IPS-15b (cell line): ENCODE results near the gene RPP40.

Source experiments
- H3K27me3 ChIP-seq: one replicate; pipeline ENCODE4 v1.6.1; 2013; ENCODE audit warnings: low read length; ENCODE audit not compliant: control insufficient read depth, insufficient read depth
- H3K36me3 ChIP-seq: one replicate; pipeline ENCODE4 v1.6.1; 2013; ENCODE audit warnings: low read length; ENCODE audit not compliant: control insufficient read depth, insufficient read depth
- H3K4me1 ChIP-seq: one replicate; pipeline ENCODE4 v1.6.1; 2013; ENCODE audit warnings: mild to moderate bottlenecking, low read length; ENCODE audit not compliant: control insufficient read depth, insufficient read depth
- H3K4me3 ChIP-seq: one replicate; pipeline ENCODE4 v1.5.1; 2013; ENCODE audit warnings: low read depth, low read length
- H3K9ac ChIP-seq: one replicate; pipeline ENCODE4 v1.6.1; 2013; ENCODE audit warnings: low read depth, mild to moderate bottlenecking, low read length
- H3K9me3 ChIP-seq: one replicate; pipeline ENCODE4 v1.6.1; 2013; ENCODE audit warnings: mild to moderate bottlenecking, low read length; ENCODE audit not compliant: control insufficient read depth, insufficient read depth

Gene RPP40

DNA sequence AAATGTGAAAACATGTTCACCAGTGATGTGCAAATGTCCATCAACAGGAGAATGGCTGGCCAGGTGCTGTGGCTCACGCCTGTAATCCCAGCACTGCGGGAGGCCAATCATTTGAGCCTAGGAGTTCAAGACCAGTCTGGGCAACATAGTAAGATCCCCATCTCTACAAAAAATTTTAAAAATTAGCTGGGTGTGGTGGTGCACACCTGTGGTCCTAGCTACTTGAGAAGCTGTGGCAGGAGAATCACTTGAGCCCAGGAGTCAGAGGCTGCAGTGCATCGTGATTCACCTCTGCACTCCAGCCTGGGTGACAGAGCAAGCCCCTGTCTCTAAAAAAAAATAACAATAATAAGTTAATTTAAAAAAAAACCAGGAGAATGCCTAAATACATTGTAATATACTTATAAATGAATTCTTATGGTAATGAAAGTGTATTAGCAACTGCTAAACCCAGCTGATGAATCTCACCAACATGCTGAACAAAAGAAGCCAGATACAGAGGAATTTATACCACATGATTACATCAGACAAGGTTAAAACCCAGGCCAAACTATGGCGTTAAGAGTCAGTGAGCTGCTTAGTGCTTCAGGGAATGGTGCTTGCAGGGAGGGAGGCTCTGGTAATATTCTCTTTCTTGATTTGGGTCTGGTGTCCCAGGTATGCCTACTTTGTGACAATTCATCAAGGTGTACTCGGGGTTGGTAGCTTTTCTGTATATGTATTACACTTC, 36.4 kb downstream of the RPP40 start:
- no peaks in the 10 kb centered on the region for H3K9me3 ChIP-seq
- H3K27me3 ChIP-seq: no peaks in the 10 kb centered on the region
- H3K36me3 ChIP-seq: no peaks in the 10 kb centered on the region
- H3K4me3 ChIP-seq: no peak overlapping the region
- H3K9ac ChIP-seq: no peak overlapping the region
- no peaks in the 10 kb centered on the region for H3K4me1 ChIP-seq

DNA sequence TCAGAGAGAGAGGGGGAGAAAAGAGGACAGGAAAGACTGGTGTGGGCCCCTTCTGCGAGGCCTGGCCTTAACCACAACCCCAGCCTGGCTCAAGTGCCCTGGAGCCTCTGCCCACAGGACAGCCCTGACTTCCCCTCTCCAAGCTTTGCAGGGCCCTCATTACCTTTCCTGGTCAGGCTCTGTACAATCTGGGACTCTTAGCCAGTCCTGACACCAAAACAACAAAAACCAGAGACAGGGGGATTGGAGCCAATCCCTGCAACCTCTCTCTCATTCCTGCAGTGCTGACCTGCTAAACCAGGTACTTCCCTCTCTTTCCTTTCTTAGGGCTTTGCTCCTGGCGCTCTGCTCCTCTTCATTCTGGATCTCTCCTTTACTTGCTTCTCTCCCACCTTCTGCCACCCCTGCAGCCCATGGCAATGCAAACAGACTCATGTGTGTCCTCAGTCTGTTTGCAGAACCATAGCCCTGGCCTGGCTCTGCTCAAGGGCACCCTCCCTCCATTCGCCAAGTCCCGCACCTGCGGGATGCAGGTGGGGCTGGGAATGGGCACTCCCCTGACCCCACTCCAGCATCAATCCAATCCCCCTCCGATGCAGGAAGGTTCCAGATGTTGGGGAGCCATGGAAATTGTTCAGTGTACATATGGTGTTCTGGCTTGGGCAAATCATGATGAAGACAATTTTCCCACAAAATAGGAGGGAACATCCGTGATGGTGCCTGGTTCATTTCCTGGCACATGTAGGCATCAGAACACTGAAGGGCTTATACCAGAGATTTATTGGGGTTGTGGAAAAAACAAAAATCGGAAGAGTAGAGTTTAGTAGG, 38.1 kb downstream of the RPP40 start:
- Histone ChIP-seq H3K9ac (no peak overlapping the region), H3K36me3 (no peaks in the 10 kb centered on the region), H3K4me3 (no peak overlapping the region), H3K27me3 (no peaks in the 10 kb centered on the region), H3K4me1 (no peaks in the 10 kb centered on the region), H3K9me3 (no peaks in the 10 kb centered on the region)

DNA sequence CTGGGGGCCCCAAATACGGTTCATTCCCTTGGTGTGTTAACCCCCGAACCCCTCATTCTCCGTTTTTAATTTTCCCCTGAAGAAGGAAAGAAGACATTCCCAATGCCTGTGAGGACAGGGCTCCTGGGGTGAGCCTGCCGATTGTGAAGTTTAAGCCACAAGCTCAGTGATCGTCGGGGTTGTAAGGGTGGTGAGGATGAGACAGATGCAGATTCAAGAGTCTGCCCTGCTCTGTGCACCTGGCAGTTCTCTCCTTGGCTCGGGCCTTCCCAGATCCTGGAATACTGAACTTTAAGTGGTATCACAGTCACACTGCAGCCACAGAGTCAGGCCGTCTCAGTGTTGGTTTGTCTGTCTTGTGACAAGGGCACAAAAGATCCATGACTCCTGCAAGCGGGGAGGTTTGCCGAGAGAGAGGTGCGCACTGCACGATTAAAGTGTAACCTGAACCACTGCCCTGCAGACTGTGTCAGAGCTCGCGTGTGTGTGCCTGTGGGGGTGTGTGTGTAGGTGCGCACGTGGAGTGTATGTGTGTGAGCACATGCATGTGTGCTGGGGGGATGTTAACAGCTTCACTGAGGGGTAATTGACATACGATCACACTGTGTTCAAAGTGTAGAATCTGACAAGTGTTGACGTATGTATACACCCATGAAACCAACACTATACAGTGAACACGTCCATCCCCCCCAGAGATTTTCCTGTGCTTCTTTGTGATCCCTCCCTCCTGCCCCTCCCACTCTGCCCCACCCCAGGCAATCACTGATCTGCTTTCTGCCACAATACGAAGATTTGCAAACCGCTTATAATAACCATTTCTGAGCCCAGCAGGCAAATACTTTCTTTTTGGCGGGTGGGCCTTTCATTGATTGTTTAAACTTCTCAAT, 38.9 kb downstream of the RPP40 start:
- Histone ChIP-seq H3K9me3 (no peaks in the 10 kb centered on the region), H3K9ac (no peak overlapping the region), H3K4me1 (no peaks in the 10 kb centered on the region), H3K36me3 (no peaks in the 10 kb centered on the region), H3K4me3 (no peak overlapping the region), H3K27me3 (no peaks in the 10 kb centered on the region)

DNA sequence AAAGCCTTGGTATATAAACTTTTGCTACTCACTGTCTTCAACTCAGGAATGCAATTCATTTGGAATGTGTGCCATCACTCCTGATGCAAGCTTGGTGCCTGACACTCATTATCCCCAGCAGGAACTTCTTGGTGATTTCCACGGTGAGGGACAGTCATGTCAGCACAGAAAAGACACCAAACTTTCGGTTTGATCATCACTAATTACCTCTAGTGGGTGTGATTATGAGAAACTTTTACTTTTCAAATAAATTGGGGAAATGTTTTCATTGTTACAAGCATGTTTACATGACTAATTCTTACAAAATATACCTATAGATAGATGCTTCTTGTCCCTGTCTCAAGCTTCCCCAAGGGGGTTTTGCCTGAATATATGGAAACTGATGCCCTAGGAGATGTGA, 40.9 kb downstream of the RPP40 start:
- no peak overlapping the region for H3K4me3 ChIP-seq
- H3K4me1 ChIP-seq: no peaks in the 10 kb centered on the region
- H3K9ac ChIP-seq: no peak overlapping the region
- H3K9me3 ChIP-seq: no peaks in the 10 kb centered on the region
- H3K27me3 ChIP-seq: no peaks in the 10 kb centered on the region
- H3K36me3 ChIP-seq: no peaks in the 10 kb centered on the region

DNA sequence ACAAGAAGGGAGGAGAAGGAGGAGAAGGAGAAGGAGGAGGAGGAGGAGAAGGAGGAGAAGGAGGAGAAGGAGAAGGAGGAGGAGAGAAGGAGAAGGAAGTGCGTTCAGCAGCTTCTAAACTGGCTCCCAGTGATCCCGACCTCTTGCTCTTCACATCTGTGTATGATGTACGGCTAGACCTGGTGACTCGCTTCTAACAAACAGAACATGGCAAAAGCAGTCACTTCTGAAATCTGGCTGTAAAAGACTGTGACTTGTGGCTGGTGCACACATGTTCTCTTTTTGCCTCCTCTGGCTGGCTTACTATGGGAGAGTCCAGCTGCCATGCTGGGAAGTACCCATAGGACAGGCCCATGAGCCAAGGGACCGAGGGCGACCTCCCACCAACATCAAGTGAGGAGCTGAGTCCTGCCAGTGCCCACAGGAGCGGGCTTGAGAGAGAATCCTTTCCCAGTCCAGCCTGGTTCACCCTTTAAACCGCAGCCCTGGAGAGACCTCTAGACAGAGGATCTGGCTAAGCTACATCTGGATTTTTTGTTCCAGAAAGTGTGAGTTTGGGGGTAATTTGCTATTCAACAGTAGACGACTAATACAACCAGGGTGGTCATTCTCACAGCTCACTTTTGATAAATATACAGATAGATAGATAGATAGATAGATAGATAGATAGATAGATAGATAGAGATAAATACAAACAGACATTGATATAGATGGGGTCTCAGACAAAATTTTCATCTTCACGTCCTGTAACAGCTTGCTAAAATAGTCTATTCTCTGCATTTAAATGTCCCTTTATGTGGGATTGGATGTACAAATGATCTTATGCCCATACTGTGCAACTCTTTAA, 42.3 kb downstream of the RPP40 start:
- H3K4me1 ChIP-seq: no peaks in the 10 kb centered on the region
- H3K9me3 ChIP-seq: no peaks in the 10 kb centered on the region
- H3K9ac ChIP-seq: no peak overlapping the region
- H3K36me3 ChIP-seq: no peaks in the 10 kb centered on the region
- H3K4me3 ChIP-seq: no peak overlapping the region
- H3K27me3 ChIP-seq: no peaks in the 10 kb centered on the region

DNA sequence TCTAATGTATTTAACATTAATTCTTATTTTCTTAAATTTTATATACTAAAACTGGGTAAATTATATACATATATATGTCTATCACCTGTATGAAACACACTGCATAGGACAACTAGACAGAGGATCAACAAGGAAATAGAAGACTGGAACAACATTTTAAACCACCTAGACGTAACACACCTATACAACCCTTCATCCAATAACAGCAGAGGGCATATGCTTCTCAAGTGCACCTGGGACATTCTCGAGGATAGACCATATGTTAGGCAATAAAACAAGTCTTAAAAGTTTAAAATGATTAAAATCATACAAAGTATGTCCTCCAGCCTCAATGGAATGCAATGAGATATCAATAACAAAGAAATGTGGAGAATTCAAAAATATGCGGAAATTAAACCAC, 45.2 kb downstream of the RPP40 start:
- no peaks in the 10 kb centered on the region for H3K9me3 ChIP-seq
- H3K4me3 ChIP-seq: no peak overlapping the region
- H3K4me1 ChIP-seq: no peaks in the 10 kb centered on the region
- H3K27me3 ChIP-seq: no peaks in the 10 kb centered on the region
- peaks cover 6% of the 10 kb centered on the region for H3K36me3 ChIP-seq
- no peak overlapping the region for H3K9ac ChIP-seq

DNA sequence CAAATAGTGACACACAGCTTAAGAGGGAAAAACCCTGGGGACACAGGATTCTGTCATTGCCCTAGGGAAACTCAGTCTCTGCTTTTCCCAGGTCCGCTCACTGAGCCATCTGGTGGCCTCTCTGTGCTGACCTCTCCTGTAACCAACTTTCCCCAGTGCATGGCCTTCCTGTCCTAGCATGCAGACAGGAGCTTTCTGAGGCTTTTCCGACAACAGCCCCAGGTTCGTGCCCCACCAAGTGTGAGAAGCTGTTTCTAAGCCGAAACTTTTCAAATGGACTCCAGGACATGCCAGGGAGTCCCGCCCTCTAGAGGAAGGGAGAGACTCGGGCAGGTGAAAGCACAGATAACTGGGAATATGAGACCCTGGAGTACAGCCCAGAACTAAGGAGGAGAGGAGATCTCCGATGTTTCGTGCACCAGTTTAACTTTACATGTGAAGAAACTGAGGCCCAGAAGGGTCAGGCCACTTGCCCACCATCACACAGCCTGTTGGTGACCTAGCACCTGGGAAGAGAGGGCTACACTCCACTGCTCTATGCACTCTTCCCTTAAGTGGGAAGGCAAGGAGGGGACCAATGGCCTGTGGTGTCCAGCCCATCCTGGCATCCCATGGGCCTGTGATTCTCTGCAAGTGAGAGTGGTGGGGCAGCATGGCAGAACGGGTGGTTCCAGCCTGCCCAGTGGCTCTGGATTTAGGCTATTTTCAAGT, 46.2 kb downstream of the RPP40 start:
- H3K9ac ChIP-seq: no peak overlapping the region
- H3K36me3 ChIP-seq: peaks cover 6% of the 10 kb centered on the region
- no peak overlapping the region for H3K4me3 ChIP-seq
- H3K4me1 ChIP-seq: no peaks in the 10 kb centered on the region
- H3K27me3 ChIP-seq: no peaks in the 10 kb centered on the region
- H3K9me3 ChIP-seq: no peaks in the 10 kb centered on the region

DNA sequence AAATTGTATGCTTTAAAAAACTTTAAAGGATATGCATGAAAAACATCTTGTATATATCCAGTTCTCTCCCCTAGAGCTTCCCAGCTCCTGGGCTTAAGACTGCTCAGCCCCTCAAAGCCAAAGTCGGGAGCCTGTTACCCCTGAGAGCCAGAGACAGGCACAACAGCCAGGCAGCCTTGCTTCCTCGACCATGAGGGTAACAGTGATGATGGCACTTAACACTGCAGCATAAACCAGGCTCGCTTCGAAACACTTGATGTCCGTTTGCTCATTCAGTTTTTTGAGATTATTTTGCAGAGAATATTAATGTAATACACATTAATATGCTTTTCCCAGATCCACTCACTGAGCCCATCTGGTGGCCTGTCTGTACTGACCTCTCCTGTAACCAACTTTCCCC, 47.2 kb downstream of the RPP40 start:
- peaks cover 8% of the 10 kb centered on the region for H3K36me3 ChIP-seq
- no peaks in the 10 kb centered on the region for H3K4me1 ChIP-seq

DNA sequence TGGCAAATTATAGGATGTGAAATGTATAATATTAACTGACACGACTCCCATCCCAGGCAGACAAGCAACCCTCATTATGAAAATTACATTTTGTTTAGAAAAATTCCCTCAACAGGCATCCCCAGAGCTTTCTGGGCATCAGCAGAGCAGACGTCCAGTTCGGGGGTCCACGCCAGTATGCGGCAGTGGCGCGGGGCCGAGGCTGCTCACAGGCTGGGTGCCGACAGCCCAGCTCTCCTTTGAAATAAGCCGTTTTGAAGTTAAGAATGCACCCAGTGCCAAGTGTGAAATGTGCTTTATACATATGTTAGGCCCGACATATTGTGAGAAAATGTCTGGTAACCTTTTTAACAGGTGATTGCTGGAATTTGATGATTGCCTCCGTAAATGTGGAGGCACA, 50.4 kb downstream of the RPP40 start:
- no peaks in the 10 kb centered on the region for H3K9me3 ChIP-seq
- peaks cover 8% of the 10 kb centered on the region for H3K36me3 ChIP-seq
- H3K9ac ChIP-seq: no peak overlapping the region
- H3K27me3 ChIP-seq: no peaks in the 10 kb centered on the region
- peaks cover 6% of the 10 kb centered on the region for H3K4me1 ChIP-seq
- no peak overlapping the region for H3K4me3 ChIP-seq

More for the DNA sequence above, 47.2 kb downstream of the RPP40 start:
- H3K9me3 ChIP-seq: no peaks in the 10 kb centered on the region
- no peak overlapping the region for H3K9ac ChIP-seq
- no peaks in the 10 kb centered on the region for H3K27me3 ChIP-seq
- H3K4me3 ChIP-seq: no peak overlapping the region

DNA sequence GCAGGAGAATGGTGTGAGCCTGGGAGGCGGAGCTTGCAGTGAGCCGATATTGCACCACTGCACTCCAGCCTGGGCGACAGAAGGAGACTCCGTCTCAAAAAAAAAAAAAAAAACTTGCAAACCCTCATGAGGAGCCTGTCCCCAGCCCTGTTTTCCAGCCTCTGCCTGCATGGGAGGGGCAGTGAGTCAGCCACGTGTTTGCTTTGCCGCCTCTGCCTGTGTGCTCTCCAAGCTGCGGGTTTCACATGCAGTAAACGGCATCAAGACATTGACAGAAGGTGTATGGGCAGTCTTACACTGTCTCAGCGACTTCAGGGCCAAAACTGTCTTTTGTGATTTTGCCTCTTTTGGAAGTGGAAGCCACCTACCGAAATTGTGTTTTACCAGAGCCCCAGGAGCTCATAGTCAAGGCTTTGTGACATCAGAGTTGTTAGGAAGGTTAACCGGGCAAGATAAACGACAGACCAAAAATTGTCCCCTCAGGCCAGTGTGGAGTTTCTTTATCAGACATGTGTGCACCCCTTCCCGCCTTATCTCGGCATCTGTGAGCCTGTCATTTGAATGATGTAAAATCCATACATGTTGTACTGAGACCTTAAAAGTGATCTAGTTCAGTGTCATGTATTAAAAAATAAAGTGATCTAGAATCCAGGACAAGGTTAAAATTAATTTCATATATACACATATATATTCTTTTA, 52.9 kb downstream of the RPP40 start:
- no peak overlapping the region for H3K9ac ChIP-seq
- peaks cover 9% of the 10 kb centered on the region for H3K4me1 ChIP-seq
- H3K36me3 ChIP-seq: peaks cover 17% of the 10 kb centered on the region
- no peaks in the 10 kb centered on the region for H3K9me3 ChIP-seq
- H3K27me3 ChIP-seq: no peaks in the 10 kb centered on the region
- H3K4me3 ChIP-seq: no peak overlapping the region
